HG03520 (cell line): ENCODE data around the gene SHROOM3.

Experiments
- ATAC-seq: cut with Tn5 transposase; IDR thresholded peaks from one replicate; pipeline ENCODE4 v1.9.1; 2021; ENCODE audit warnings: mild to moderate bottlenecking, moderate library complexity; ENCODE audit not compliant: unreplicated experiment

The SHROOM3 gene

DNA sequence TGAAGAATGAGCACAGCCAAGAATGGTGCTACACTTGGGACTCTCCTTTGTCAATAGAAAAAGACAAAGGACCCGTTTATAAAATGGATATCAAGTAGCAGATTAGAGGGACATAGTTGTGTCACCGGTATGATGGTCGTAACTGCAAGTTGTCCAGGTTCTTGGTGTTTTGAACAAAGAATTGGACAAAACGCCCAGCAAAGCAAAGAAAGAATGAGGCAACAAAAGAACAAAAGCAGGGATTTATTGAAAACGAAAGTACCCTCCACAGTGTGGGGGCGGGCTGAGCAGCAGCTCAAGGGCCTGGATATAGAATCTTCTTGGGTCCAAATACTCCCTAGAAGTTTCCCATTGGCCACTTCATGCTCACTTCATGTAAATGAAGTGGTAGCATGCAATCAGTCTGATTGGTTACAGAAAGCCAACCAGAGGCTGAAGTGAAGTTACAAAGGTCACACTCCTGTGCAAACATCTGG lies 54.7 kb downstream of the SHROOM3 start:
- ATAC-seq: no peak

DNA sequence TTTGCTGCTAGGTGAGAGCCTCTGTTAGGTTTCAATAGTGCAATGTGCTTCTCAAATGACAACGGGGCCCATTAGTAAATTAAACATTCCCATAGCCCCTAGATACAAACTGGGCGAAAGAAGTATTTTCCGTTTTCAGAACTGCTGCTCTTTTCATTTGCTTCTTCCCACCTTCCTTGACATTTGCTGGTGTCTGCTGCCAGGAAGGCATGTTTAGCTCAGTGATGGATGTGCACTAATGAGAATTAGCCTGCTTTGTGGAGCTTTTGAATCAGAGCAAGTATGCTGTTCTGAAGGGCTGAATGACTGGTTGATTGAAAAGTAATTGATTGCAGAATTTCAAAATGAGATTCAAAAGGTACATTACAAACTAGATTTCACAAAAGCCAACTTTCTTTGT lies 57.0 kb downstream of the SHROOM3 start:
- no peak for ATAC-seq

DNA sequence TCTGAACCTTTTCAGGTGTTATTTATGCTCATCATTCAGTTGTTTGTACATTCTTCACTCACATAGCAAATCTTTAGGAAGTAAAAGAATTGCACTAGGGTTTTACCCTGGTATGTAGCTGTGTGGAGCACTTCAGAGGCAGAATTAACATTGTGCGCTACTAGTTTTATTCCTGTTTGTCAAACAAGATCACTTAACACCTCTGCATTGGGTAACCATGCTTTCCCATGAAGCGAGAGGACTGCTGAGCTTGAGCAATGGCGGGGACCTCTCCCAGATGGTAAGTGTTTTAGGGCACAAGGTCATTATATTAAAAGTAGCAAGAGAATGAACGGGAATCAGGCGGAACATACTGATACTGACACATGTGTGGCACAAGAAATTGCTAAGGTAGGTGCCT lies 59.2 kb downstream of the SHROOM3 start:
- no peak for ATAC-seq

DNA sequence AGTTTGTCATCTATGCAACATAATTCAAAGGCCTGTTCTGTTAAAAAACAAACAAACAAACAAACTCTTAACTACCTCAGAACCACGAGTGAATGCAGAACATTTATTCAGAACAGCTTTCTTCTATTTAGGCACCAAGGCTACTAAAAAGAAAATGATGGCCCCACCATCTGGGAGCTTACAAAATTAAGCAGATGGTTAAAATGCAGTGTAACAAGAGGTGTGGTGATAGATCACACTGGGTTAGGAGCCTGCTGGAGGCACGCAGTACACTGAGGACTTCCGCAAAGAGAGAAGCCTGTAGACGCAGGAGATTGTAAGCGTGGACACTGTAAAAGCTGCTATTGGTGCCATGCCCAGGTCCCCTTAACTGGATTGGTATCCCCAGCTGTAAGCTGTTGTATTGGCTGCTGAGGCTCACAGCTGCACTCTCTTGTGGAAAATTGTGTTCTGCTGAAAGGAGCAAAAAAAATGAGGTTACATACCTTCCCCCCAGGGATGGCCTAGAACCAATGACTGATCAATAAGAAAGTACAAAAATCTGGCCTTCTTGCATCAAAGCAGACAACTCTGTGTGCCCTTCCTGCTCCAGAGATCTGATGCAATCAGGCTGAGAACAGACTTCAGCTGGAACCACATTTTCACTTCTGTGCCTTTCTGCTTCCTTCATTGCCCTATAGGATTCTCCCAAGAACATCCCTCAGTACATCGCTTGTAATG lies 60.0 kb downstream of the SHROOM3 start:
- ATAC-seq: no peak

DNA sequence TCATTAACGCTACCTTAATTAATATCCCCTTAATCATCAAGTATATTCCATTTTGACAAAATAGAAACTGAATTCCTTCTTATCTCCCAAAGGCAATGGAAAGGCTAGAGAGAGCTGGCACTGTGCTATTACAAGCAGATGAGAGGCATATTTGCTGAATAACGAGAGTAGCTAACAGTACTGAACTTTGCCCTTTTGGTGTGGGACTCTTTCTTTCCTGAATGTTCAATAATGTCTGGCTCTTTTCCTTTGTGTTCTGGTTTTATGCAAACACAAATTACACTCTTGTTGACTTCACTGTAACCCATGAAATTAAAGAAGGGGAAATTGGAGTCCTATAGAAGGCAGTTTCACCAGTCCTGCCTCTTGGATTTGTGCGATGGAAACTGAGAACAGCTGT lies 63.5 kb downstream of the SHROOM3 start:
- ATAC-seq: no peak

DNA sequence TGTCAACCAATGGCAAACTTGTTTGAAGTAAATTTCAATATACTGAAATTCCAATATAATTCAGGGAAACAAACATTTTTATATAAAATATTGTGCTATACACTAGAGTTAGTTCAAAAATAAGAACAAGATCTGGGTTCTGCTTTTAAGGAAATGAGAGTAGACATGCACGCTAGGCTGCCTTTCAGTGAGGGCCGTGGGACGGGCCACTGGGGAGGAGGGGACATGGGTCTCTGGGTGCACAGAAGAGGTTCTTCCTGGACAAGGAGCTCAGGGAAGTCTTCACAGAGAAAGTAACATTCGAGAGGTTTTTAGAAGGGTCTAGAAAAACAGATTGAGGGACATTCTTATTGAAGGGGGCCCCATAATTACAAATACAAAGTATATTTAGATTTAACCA lies 64.4 kb downstream of the SHROOM3 start:
- no peak for ATAC-seq

DNA sequence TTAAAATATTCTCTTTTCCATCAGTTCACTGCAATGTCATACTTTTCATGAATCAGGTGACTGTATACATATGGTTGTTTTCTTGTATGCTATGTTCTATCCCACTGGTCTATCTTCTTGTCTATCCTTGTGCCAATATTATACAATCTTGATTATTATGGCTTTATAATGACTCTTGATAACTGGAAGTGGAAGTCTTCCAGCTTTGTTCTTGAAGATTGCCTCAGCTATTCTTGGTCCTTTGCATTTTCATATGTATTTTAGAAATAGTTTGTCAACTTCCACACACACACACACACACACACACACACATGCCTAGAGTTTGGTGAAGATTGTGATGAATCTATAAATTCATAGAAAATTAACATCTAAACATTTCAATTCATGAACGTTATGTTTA lies 67.9 kb downstream of the SHROOM3 start:
- ATAC-seq: no peak

DNA sequence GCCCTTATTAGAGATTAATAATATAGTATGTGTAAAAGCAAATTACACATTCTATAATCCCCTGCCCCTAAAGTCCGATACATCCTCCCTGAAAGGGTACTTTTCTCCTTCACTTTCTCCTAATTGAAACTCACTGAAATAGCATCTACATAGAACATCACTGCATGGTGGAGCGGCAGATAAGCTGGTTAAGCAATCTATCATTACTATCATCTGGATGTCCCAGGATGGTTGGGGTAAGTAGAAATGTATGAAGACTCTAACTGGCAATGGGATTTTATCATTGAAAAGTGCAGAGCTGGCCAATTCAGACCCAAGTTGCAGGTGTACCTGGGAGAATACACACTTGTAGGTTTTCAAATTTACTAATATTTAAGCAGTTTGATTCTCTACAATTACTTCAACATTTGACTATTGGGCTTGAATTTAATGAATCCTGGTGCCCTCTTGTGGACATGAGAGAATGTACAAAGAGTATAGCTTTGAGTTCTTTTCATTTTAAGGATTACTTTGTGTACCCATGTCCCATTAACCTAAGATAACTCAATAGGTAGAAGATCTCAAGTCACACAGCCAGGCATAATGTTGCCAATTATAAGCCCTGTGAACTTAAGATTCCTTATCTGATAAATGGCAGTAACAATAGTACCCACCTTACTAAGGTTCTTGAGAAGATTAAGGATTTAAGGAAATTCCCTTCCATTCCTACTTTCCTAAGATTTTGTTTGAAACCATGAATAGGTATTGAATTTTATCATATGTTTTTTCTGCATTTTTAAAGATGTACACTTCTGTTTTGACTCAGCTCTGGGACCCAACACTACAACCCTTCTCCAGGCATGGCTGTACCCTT lies 69.8 kb downstream of the SHROOM3 start:
- ATAC-seq: no peak

DNA sequence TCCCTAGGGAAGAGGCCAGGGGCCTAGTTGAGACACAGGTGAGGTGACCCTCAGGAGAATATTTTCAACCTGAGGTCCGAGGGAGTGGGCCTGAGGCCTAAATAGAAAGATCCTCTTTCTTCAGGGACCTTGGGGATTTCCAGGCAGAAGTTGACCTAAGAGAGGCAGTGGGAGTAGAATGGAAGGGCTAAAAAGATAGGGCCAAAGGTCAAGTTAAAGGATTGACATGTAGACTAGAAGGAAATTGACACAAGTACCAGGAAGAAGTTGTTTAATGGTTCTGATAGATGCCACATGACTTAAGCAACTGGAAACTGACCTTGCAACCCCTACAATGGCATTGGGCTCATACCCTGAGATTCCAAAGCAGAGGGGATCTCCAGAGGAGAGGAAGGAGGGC lies 76.9 kb downstream of the SHROOM3 start:
- no peak for ATAC-seq

DNA sequence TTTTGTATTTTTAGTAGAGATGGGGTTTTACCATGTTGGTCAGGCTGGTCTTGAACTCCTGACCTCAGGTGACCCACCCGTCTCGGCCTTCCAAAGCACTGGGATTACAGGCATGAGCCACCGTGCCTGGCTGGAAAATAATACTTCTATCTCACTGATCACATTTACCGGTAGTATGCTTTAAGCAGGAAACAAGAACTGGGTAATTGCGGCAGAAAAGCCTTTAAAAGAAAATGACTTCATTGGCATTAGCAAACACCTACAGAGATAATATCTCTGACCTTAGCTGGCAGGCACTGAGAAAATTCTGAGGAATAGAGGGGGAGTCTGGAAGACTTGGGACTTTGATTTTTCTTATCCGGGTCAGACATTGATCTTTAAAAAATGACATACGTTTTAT lies 78.5 kb downstream of the SHROOM3 start:
- ATAC-seq: no peak

DNA sequence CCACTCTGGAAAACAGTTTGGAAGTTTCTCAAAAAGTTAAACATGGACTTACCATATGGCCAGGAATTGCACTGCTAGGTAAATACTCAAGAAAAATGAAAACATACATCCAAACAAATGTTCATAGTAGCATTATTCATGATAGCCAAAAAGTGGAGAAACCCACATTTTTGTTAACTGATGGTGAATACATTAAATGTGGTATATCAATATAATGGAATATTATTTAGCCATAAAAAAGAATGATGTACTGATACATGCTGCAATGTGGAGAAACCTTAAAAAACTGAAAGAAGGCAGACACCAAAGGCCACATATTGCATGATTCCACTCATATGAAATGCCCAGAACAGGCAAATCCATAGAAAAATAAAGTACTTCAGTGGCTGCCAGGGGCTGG lies 79.1 kb downstream of the SHROOM3 start:
- no peak for ATAC-seq

DNA sequence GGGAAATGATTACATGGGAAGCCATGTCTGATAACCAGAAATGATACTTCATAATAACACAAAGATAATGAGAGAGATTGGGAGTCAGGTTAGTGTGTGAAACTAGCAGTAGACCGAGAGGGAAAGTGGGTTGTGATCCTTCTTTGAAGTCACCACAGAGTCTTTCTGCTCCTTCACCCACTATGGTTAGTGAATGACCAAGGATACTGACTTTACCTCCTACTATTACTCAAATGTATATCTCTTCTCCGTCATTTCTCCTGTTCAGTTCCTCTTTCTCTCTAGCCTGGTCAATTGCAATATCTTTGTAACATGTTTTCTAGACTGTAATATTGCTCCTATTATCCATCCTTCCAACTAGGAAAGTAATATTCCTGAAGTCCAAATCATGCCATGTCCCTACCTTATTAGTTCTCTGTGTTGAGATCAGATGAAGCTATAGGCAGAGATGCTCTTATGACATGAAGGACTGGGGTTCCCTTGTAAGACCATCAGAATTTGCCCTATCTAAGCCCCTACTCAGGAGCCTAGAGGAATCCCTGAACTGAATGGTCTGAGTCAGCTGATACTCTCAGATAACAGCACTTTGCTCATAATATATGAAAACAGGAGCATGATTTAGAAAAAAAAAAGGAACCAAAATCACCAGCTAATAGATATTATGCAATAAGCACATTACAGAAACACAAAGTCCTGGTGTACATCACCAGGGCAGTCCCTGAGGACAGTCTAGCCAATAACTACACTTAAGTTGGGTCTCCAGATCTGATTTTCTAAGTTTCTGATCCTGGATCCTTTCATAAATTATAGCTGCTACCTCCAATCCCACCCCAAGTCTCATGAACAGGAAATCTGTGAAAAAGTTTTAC lies 81.2 kb downstream of the SHROOM3 start:
- peak; percentile 92 for ATAC-seq

DNA sequence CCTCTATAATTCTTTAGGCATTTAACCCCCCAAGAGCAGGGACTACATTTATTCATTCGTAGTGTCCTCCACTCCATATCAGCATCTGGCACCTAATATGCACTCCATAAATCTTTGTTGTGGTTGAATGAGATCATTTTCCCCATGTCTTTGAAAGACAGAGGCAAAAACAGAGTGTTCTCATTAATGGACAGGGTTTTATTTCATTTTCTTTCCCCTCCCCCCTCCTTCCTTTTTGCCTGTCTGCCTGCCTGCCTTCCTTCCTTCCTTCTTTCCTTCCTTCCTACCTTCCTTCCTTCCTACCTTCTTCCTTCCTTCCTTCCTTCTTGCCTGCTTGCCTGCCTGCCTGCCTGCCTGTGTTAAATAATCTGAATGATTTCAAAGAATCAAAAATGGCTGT lies 83.2 kb downstream of the SHROOM3 start:
- no peak for ATAC-seq

DNA sequence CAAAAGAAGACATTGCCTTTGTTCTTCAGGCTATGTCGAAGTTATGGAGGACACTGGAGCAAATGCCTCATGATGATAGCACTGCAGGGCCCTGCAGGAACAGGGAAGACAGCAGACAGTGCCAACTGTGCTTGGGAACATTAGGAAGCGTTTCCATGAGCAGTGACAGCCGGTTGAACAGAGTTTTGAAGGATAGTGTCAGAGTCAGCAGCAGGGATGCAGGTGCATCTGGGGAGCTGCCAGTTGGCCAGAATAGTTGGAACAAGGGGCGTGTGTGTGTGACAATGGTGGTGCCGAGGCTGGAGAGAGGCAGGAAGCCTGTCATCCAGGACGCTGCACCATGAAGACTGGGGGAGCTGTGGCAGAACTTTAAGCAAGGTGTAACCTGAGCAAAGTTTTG lies 88.6 kb downstream of the SHROOM3 start:
- no peak for ATAC-seq

DNA sequence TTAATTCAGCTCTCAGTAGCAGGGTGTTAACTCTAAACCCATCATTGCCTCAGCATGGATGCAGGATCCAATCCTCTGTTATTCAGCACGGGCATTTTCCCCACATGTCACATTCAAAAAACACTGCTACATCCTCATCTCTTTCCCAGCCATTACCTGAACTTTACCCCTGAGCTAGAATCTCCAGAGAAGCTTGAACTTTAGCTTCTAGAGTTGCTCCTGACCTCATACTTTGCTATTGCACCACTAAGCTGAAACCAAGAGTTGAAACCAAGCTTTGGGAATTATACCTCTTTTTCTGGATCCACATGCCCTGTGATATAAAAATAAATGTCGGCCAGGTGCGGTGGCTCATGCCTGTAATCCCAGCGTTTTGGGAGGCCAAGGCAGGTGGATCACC lies 90.7 kb downstream of the SHROOM3 start:
- ATAC-seq: no peak

DNA sequence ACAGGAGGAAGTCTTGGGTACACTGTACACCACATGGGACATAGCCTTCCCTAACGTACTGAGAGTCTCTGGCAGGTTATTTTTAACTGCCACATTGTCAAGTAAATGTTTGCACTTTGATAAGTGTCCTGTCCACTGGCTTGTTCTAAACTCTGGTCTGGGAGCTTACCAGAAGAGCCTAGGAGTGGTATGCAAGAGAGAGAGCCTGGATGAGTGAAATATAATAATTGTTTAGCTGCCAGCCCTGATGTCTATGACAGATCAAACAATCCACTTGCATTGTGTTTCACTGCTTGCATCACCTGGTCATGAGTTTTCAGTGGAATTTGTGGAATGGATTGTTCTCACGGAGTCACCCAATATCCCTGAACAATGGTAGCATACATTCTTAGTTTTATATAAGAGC lies 91.6 kb downstream of the SHROOM3 start:
- ATAC-seq: no peak

DNA sequence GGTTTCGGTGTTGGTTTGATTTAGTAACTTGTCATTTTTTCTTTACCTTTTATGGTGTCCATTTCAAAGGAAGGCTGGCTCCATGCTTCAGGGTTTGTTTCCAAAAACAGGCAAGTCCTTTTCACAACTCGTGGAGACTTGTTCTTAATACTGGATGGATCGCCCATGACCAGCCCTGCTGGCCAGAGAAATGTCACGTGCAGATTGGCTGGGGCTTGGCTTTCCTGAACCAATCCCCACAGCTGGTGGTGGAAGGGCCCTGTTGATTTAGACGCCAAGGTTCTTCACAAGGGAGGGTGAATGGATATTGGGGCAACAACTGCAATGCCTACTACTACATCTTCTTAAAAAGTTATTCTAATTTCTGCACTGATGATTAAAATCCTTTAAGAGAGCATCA lies 92.6 kb downstream of the SHROOM3 start:
- ATAC-seq: no peak

DNA sequence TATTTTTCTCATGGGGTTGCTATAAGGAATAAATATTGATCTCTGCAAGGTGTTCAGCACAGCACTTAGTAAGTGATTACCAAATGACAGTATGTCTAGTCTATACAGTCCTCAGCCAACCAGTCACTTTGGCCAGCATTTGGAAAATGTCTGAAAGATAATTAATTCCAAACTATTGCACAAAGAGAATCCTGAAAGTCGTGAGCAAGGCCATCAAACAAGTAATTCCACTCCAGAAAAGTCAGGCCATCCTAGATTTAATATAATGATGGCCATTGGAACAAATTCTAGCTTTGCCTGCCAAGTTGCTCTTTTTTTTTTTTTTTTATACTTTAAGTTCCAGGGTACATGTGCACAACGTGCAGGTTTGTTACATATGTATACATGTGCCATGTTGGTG lies 96.6 kb downstream of the SHROOM3 start:
- no peak for ATAC-seq

DNA sequence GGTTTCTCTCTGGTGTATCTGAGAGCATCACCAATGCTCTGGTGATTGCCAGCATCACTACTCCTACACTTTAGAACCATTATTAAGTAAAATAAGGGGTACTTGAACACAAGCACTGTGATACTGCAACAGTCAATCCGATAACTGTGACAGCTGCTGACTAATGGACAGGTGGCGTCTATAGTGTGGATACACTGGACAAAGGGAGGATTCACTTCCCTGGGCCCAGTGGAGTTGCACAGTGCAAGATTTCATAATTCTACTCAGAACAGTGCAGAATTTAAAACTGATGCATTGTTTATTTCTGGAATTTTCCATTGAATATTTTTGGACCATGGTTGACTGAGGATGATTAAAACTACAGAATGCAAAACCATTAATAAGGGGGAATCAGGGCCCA lies 97.8 kb downstream of the SHROOM3 start:
- ATAC-seq: no peak

DNA sequence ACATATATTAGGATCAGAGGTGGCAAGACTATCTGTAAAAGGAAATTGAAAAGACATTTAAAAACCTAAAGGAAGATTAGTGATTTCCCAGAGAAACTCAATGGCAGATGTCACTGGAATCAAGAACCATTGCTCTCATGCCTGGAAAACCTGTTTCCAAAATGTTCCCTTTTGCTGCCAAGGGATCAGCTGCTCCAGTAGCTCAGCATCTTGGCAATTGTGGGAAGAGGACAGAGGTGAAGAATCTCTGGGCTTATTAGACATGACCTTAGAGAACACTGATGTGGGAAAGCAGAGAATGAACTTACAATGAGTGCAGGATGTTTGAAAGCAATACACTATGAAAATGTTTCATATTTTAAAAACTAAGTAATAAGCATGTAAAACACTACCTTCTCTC lies 98.3 kb downstream of the SHROOM3 start:
- ATAC-seq: no peak

DNA sequence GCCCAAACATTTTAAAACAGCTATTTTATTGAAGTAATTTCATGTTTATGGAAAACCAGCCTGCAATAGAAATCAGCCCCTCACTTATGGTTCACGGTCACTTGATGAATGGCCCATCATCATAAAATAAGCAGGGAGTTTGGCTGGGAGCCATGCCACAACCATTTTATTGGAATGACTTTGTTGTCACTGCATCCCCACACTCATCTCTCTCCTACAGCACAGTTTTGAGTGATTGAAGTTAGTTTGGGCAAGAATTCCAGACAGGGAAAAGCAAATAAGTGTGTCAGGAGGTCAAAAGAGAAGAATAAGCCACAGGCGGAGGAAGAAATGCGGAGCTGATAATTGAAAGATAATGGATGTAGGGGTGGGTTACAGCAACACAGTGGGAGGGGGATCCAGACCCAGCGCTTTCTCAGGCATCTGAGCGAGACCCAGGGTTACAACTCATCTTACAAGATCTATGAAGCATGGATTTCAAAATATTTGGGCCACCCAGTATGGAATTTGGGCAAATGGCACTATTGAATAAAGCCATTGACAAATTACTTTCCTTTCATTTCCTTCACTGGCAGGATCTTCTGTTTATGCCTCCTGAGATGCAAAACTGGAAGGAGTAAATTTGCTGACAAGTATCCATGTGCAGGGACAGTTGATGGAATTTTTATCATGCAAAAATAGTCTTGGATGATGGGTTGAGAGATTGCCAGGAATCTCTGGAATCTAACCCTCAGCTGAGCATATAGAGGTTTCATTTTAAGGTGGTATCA lies 100.8 kb downstream of the SHROOM3 start:
- ATAC-seq: no peak
